ENCODE data around the gene GRIP1.
"Not testable (repeated sequence)": the region's sequence is repeated elsewhere in the genome, so short reads cannot be mapped to it uniquely, and the experiment has no call there.

Gene GRIP1

DNA sequence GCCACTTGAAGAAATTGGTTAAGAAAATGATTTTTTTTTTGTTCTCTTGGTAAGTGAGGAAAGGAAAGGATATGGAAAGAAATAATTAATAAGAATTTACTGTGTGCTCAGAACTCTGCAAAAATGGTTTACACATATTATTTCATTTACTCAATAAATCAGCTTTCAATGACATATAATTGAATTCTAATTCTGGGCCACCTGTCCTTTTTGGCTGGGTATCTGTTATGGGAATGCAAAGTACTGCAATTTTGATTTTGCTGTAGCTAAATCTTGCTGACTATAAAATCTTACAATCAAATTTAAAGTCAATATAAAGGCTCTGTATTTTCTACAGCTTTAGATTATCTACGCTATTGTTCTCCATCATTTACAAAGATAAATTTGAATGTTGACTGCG, 147.1 kb downstream of the GRIP1 start:
- no peak for DNase-seq (ENCODE audit: low read depth)

DNA sequence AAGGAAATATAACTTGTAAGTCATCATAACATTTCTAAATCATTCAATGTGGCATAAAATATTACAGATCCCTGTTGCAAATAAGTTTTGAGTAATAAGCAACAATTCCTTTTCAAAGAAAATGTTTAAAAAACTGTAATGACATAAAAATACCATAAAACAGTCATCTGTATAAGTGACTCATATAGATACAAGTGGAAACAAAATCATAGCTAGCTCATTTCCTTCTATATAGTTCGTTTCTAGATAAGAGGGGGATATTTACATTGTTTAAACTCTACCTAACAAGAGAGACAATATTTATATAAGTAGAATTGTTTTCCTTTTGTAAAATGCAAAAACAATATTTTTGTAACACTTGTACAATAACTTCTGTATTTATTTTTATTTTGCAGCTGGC, 148.9 kb downstream of the GRIP1 start:
- no peak for DNase-seq (ENCODE audit: low read depth)

DNA sequence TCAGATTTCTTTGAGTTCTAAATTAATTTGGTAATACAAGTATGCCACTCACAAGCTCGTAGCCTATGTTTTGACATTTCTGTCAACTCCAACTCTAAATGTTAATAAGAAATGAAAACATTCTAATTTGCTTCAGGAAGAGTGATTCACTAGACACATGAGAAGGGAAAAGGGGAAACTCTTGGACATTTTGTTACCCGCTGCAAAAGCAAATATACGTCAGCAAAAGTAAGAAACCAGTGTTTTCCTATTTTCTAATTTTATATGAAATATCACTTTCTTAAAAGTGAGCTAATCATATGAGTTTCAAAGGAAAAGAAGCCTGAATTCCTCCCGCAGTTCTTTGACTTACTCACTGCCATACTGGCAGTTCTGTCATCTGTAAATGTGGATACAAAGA, 162.3 kb downstream of the GRIP1 start:
- no peak for DNase-seq (ENCODE audit: low read depth)

- DNase-seq (ENCODE audit: low read depth) = no peak
Observed at GRCh38 chr12:66516133-66516532, 162.7 kb downstream of the GRIP1 start.

DNA sequence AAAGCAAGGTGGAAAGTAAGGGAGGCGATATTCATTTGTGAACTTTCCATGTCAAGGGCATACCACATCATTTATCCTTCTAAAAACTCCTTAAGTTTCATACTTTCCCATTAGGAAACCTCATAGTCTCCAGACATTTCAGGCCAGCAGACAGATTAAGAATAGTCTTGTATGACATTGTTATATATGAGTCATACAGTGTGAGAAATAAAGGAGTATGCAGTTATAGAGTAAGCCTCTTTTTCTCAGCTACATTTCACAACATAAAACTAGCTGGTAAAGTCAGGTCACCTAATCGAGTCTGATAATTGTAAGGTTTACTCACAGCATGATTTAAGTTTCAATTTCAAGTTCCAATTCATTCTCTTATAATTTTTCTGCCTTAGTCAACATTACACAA, 164.3 kb downstream of the GRIP1 start:
- peak; percentile 3 for DNase-seq (ENCODE audit: low read depth)

- no peak for DNase-seq (ENCODE audit: low read depth)
Observed at GRCh38 chr12:66508025-66508424, 170.9 kb downstream of the GRIP1 start.

DNA sequence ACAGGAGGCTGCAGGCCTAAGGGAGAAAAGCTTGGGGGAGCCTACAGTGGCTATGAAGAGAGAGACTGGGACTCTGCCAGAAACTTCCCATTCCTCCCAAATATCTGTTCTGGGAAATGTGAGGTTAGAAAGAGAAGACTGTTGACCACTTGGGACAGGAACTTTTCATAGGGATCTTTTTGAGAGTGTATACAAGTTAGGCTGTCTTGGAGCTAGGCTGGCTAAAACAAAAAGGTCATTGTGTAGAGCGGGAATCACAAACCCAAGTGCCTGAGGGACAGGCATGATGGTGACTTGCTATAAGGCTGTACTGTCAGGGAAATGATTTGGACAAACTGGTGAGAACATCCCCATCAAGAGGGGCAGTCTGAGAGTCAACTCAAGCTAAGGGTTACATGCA, 175.1 kb downstream of the GRIP1 start:
- DNase-seq (ENCODE audit: low read depth) = no peak

DNA sequence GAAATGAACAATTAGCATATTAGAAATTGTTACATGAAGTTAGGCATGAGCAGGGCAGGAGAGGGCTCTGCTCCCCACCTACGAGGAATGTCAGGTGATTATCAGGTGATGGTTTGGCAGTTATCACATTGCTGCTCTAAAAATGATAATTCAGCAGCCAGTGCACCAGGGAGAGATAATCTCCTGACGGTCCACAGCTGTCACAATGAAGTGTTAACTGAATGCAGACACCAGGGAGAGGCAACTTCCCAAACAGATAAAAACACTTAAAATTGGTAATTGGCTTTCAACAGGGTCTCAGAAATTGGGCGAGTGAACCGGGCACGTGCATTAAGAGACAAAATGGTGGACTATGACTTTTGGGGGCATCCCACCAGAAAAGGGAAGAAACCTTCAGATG, 176.0 kb downstream of the GRIP1 start:
- no peak for DNase-seq (ENCODE audit: low read depth)

- DNase-seq (ENCODE audit: low read depth) = no peak
Observed at GRCh38 chr12:66500841-66501240, 178.0 kb downstream of the GRIP1 start.

DNA sequence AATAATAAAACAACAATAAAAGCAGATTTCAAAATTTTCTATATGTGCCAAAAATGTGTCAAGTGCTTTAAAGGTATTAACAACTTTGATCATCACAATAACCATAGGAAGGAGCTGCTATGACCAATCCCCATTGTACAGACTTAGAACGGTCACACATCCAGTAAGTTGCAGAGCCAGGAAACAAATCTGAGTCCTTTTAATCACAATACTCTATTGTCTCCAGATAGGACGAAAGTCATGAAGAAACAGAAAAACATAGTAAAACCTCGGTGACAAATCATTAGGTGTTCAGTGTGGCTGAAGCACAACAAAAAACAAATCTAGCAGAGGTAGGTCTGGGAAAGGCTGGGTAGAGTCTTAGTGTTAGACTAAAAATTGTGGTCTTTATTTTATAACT, 178.8 kb downstream of the GRIP1 start:
- no peak for DNase-seq (ENCODE audit: low read depth)

DNA sequence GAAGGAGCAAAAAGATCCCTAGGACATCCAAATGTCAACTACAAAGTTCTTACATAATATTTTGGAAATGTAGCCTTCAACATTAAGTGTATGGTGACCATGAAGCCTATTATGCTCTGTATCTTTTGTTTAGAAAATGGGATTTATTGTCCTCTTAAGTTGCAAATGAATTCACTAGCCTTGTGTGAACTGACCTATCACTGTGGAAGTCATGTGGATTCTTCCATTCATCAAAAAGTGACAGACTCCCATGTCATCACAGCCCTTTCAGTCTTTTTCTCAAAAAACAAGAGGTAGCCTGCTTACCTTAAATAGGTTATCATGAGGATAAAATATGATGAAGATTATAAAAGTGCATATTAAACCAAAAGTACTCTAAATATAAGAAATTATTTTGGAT, 179.9 kb downstream of the GRIP1 start:
- no peak for DNase-seq (ENCODE audit: low read depth)

GRCh38 chr12:66498059-66498458, 180.8 kb downstream of the GRIP1 start:
- not testable (repeated sequence) for DNase-seq (ENCODE audit: low read depth)

DNA sequence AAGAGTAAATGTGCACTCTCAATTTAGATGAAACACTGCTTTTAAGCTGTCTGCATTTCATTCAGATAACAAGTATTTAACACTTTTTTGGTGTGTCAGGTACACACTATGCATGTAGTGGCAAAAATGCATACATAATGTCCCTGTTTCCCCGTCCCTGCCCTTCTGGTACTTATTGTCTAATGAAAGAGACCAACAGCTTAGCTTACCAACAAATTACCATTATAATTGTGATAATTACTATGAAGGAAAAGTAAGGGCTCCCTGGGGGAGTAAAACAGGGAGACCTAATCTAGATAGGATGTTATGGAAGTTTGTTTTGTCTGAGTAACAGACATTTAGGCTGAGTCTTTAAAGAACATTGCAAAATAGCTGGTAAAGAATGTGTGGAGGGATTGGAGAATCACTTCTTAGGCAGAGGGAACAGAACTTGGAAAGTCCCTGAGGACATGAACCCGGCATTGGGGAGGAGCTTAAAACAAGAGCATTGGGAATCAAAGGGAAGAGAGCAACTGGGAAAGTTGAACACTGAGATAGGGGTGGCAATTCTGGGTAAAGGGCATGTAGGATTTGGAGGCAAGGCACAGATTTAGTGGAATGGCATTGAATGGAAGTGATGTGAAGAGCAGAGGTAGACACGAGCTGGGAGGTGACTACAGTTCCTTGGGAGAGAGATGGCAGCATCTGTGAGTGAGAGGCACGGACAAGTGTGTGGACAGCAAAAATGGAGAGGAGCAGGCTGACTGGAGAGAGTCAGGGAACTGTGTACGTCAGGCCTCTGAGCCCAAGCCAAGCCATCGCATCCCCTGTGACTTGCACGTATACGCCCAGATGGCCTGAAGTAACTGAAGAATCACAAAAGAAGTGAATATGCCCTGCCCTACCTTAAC, 181.6 kb downstream of the GRIP1 start:
- no peak for DNase-seq (ENCODE audit: low read depth)

GRCh38 chr12:66496595-66496994, 182.3 kb downstream of the GRIP1 start:
- DNase-seq (ENCODE audit: low read depth) = no peak

DNA sequence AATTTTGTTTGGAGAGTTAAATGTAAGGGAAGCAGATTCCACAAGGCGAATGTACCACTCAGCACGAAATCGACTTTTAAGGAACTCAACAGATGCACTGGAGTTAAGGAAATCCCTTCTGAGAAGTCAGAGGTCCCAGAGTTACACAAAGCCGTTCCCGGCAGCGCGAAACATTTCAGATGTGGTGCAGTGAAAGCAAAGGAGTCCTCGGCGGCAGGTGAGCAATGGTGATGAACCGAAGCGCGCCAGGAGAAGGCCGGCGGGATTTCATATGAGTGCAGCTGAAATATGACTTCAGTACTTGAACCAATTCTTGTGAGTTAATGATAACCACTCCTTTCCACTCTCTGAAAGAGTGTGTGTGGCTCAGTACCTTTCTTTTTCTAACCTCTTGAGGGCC, 183.2 kb downstream of the GRIP1 start:
- DNase-seq (ENCODE audit: low read depth) = no peak

DNA sequence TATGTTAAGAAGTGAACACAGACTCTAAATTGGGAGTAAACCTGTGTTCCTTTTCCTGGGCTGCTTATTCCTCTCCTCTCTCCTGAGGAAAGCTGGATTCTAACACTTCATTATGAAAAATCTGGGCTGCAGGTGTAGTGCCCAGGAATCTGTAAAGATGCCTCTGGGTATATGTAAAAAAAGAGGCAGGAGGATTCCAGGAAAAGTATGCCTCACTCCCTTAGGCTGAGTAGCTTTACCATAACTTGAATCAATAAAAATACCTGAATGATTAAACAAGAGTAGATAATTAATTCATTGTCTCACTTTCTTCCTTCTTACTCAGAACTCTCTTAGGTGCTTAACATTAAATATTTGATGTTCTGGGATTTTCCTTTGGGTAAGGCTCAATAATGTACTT, 185.1 kb downstream of the GRIP1 start:
- DNase-seq (ENCODE audit: low read depth) = no peak

GRCh38 chr12:66491853-66492252, 187.0 kb downstream of the GRIP1 start:
- DNase-seq (ENCODE audit: low read depth) = peak; percentile 1

GRCh38 chr12:66482351-66483203, 196.3 kb downstream of the GRIP1 start:
- no peak for DNase-seq (ENCODE audit: low read depth)

GRCh38 chr12:66467932-66468331, 210.9 kb downstream of the GRIP1 start:
- DNase-seq (ENCODE audit: low read depth) = no peak

DNA sequence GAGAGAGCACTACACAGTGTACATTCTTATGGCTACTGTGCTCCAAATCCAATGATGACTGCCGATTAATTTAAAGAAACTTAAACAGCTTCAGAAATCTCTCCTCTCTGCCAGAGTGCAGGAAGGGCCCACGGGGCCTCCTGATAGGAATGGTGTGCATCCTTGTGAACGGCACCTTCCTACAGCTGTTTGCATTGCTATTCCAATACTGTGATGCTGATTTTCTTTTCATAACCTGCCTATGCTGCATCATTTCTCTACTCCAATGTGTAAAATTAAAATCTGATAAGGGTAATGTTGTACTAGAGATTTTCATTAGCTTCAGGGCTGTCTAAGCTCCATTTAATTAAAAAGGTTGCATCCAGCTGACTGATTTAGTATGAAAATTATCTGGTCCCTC, 217.5 kb downstream of the GRIP1 start:
- DNase-seq (ENCODE audit: low read depth) = no peak

- DNase-seq (ENCODE audit: low read depth) = no peak
Observed at GRCh38 chr12:66459944-66460482, 218.9 kb downstream of the GRIP1 start.

- DNase-seq (ENCODE audit: low read depth) = no peak
Observed at GRCh38 chr12:66456612-66457011, 222.3 kb downstream of the GRIP1 start.

DNA sequence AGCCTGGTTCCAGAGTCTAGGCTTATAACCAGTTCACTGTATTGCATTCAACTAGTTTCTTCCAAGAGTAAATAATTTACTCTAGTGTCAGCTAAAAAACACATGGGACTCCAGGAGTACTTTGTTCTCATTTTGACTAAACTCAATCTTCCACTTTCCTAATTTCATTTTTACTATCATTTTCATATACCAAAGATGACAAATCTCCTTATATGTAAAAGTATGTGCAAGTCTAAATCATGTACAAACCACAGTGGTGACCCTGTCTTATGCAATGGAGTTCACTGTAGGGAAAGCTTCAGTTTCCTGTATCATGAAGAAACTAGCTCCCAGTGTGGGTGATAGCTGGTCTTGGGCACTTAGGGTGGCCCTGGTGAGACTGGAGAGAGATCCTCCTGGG, 225.0 kb downstream of the GRIP1 start:
- no peak for DNase-seq (ENCODE audit: low read depth)
